ENCODE data around the gene MPZL3. TPM values are rescaled to one million over a fixed set of nuclear protein-coding genes. Genes with fewer than 3 reads are reported as not detected.

The MPZL3 gene, protein sequence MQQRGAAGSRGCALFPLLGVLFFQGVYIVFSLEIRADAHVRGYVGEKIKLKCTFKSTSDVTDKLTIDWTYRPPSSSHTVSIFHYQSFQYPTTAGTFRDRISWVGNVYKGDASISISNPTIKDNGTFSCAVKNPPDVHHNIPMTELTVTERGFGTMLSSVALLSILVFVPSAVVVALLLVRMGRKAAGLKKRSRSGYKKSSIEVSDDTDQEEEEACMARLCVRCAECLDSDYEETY
- total RNA-seq (2014; rRNA removed; shearing (Covaris generic)) = not detected in 2 replicates

GRCh38 chr11:118251858-118252652 is at the start of gene MPZL3:
Gene MPZL3, minus strand, starts transcription at chr11:118252365. Its CDS starts 71 bp downstream, at chr11:118252294.
- in situ Hi-C loops (cut with HindIII; ENCODE audit: low sequenced_read_pairs) = no loop called here
- DNase-seq (ENCODE audit: low spot score) = peak; percentile 94

- in situ Hi-C loops (cut with HindIII; ENCODE audit: low sequenced_read_pairs) = no loop called here
- no peak for DNase-seq (ENCODE audit: low spot score)
Measured at GRCh38 chr11:118301600-118302195, 49.5 kb upstream of the MPZL3 start.

DNA sequence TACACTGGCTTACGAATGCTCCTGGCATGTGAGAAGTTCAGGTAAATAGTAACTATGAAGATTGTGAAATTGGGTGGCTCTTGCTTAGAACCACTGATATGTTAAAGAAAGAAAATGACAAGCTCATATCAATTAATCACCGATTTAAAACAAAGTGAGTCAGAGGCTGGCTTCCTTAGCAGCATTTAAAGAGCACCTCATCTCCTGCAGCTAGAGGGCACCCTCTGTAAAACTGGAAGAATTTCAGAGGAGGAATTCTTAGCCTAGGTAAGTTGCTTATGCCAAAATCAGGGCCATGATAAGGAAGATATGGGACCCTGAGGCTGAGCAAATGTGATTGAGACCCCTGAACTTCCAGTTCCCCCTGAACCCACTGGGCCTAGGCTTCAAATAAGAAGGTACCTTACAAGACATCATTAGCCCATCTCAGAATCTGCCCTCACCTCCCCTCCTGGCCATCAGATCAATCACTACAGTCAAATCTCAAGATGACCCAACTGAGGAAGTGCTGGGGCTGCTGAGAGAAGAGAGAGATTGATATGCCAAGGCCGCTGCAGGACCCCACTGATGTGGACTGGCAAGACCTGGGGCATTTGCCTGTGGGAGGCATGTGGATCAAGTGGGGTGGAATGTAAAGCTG is 43.8 kb upstream of the MPZL3 start:
- DNase-seq (ENCODE audit: low spot score) = peak; percentile 47
- in situ Hi-C loops (cut with HindIII; ENCODE audit: low sequenced_read_pairs) = no loop called here

DNA sequence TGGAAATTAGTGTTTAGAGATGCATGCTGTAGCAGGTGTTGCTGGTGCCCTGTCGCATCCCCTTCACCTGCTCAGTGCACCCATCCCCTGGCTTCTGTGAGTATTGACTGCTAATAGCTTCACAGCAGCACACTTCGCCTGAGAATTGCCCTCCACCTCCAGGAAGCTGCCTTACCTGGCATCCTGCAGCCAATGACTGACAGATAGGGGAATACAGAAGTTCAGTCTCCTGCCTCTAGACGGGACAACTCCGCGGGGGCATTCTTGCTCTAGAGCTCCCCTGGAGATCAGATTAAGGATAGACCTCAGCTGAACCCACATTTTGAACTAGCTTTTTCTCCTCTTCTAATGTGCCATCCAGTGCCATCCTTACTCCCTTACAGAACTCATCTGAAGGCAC is 43.0 kb upstream of the MPZL3 start:
- in situ Hi-C loops (cut with HindIII; ENCODE audit: low sequenced_read_pairs) = no loop called here
- no peak for DNase-seq (ENCODE audit: low spot score)

GRCh38 chr11:118294053-118294452 is 41.9 kb upstream of the MPZL3 start:
- in situ Hi-C loops (cut with HindIII; ENCODE audit: low sequenced_read_pairs) = no loop called here
- no peak for DNase-seq (ENCODE audit: low spot score)

- in situ Hi-C loops (cut with HindIII; ENCODE audit: low sequenced_read_pairs) = no loop called here
- no peak for DNase-seq (ENCODE audit: low spot score)
Measured at GRCh38 chr11:118291477-118292135, 39.4 kb upstream of the MPZL3 start.

- in situ Hi-C loops (cut with HindIII; ENCODE audit: low sequenced_read_pairs) = no loop called here
Measured at GRCh38 chr11:118290923-118291322, 38.8 kb upstream of the MPZL3 start.

DNA sequence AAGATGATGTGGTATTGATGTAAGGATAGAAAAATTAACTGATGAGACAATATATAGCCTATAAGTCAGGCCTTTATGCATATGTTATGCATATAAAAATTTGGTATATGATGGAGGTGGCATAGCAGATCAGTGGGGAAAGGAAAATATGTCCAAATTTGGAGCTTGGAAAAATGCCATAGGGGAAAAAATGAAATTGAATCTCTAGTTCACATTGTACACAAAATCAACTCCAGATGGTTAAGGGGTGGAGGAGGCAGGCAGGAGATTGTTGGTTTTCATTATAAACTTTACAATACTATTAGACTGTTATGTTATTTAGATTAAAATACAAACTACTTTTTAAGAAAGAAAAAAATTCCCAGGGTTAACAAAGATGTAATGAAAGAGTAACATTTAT is 37.2 kb upstream of the MPZL3 start:
- no peak for DNase-seq (ENCODE audit: low spot score)

More at GRCh38 chr11:118290923-118291322, 38.8 kb upstream of the MPZL3 start:
- peak; percentile 33 for DNase-seq (ENCODE audit: low spot score)

GRCh38 chr11:118287006-118287405 is 34.8 kb upstream of the MPZL3 start:
- DNase-seq (ENCODE audit: low spot score) = no peak
- in situ Hi-C loops (cut with HindIII; ENCODE audit: low sequenced_read_pairs) = no loop called here

More for the DNA sequence above, 37.2 kb upstream of the MPZL3 start:
- in situ Hi-C loops (cut with HindIII; ENCODE audit: low sequenced_read_pairs) = no loop called here

GRCh38 chr11:118286545-118286944 is 34.4 kb upstream of the MPZL3 start:
- no peak for DNase-seq (ENCODE audit: low spot score)
- in situ Hi-C loops (cut with HindIII; ENCODE audit: low sequenced_read_pairs) = no loop called here

DNA sequence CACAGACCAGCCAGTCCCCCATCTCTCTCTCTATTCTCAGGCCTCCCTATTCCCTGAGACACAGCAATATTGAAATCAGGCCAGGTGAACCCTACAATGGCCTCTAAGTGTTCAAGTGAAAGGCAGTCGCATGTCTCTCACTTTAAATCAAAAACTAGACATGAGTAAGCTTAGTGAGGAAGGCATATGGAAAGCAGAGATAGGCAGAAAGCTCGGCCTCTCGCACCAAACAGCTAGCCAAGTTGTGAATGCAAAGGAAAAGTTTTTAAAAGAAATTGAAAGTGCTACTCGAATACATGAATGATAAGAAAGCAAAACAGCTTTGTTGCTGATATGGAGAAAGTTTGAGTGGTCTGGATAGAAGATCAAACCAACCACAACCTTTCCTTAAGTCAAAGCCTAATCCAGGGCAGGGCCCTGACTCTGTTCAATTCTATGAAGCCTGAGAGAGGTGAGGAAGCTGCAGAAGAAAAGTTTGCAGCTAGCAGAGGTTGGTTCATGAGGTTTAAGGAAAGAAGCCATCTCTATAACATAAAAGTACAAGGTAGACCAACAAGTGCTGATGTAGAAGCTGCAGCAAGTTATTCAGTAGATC is 31.7 kb upstream of the MPZL3 start:
- in situ Hi-C loops (cut with HindIII; ENCODE audit: low sequenced_read_pairs) = no loop called here
- no peak for DNase-seq (ENCODE audit: low spot score)

DNA sequence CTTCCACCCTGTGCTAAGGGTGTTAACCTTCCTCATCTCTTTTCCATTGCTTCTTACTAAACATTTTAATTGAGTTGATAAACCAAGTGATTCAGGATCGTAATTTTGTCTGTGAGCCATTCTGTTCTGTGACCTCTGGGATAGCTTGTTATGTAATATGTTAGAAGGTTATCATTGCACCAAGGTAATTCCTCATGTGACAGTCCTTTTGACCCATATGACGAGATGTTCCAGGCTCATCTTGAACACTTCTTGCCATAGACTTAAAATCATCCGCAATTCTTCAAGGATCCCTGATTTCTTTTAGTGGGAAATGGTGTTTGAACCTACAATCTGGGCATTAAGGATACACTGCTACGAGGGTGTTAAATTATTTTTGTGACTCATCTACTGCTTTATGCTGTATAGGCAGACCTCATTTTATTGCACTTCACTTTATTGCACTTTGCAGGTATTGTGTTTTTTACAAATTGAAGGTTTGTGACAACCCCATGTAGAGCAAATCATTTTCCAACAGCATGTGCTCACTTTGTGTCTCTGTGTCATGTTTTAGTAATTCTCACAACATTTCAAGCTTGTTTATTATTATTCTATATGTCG is 31.0 kb upstream of the MPZL3 start:
- no peak for DNase-seq (ENCODE audit: low spot score)
- in situ Hi-C loops (cut with HindIII; ENCODE audit: low sequenced_read_pairs) = no loop called here

DNA sequence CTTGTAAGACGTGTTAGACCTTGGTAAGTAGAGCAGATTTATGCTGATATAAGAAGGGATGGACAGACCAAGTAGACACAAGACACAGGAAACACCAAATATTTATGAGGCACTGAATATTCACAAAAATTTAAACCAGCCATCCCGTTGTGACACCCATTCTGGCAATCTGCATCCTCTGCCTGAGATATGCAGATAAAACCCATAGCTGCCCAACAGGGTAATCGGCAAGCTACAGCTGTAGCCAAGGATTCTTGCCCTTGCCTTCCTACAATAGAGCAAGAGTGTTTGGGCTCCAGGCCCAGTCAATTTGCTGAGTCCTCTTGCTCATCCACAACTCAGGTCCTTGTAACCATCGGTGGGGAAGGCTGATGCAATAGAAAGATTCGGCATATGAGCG is 30.4 kb upstream of the MPZL3 start:
- in situ Hi-C loops (cut with HindIII; ENCODE audit: low sequenced_read_pairs) = no loop called here
- no peak for DNase-seq (ENCODE audit: low spot score)

GRCh38 chr11:118281284-118281683 is 29.1 kb upstream of the MPZL3 start:
- no peak for DNase-seq (ENCODE audit: low spot score)
- in situ Hi-C loops (cut with HindIII; ENCODE audit: low sequenced_read_pairs) = no loop called here

- DNase-seq (ENCODE audit: low spot score) = no peak
Measured at GRCh38 chr11:118277312-118277711, 25.1 kb upstream of the MPZL3 start.

GRCh38 chr11:118276422-118276821 is 24.3 kb upstream of the MPZL3 start:
- in situ Hi-C loops (cut with HindIII; ENCODE audit: low sequenced_read_pairs) = no loop called here

More at GRCh38 chr11:118277312-118277711, 25.1 kb upstream of the MPZL3 start:
- in situ Hi-C loops (cut with HindIII; ENCODE audit: low sequenced_read_pairs) = no loop called here

DNA sequence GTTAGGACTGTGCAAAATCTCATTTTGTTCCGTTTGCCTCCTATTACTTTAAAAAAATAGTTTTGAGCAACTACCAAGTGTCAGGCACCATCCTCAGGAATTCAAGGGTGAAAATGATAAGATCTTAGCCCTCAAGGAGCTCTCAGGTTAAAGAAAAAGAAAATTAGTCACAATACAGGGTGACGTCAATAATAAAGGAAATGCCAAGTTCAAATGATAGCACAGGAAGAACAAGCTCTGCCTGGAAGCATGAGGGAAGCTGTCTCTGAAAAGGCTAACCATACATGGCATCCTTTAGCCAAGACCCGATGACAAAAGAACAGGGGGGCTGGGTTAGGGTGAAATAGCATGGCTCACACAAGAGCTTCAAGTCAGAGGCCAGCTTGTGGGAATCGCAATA is 23.0 kb upstream of the MPZL3 start:
- in situ Hi-C loops (cut with HindIII; ENCODE audit: low sequenced_read_pairs) = no loop called here
- no peak for DNase-seq (ENCODE audit: low spot score)

More at GRCh38 chr11:118276422-118276821, 24.3 kb upstream of the MPZL3 start:
- DNase-seq (ENCODE audit: low spot score) = no peak

GRCh38 chr11:118274186-118274585 is 22.0 kb upstream of the MPZL3 start:
- DNase-seq (ENCODE audit: low spot score) = no peak
- in situ Hi-C loops (cut with HindIII; ENCODE audit: low sequenced_read_pairs) = no loop called here
